Neutrophil (primary cell): ENCODE measurements around the gene TSHZ1.
"Not testable (repeated sequence)": the region's sequence is repeated elsewhere in the genome, so short reads cannot be mapped to it uniquely, and the experiment has no call there.

Source experiments
- H3K27ac ChIP-seq: fragments of 200-600 bp; sonication (generic); 2 replicates; pipeline ENCODE4 v1.5.1; 2016; ENCODE audit warnings: mild to moderate bottlenecking, moderate library complexity
- H3K27me3 ChIP-seq: fragments of 200-600 bp; sonication (generic); 2 replicates; pipeline ENCODE4 v1.6.0; 2016; ENCODE audit warnings: mild to moderate bottlenecking
- H3K36me3 ChIP-seq: fragments of 200-600 bp; sonication (generic); 2 replicates; pipeline ENCODE4 v1.5.1; 2017
- H3K4me1 ChIP-seq, 2 experiments: fragments of 200-600 bp in 1 of 2; sonication (generic) in 1 of 2; 1 replicate in 1 of 2; 2 replicates in 1 of 2; pipeline versions ENCODE4 v1.5.1 to v1.6.1; 2013 to 2016; ENCODE audit warnings: low read depth in 1 of 2, low read length in 1 of 2, mild to moderate bottlenecking in 1 of 2, moderate library complexity in 1 of 2; ENCODE audit not compliant: control insufficient read depth in 1 of 2, insufficient read depth in 1 of 2
- H3K4me3 ChIP-seq, 2 experiments: fragments of 200-600 bp in 1 of 2; sonication (generic) in 1 of 2; 1 replicate in 1 of 2; 2 replicates in 1 of 2; pipeline ENCODE4 v1.5.1; 2013 to 2016; ENCODE audit warnings: low read depth in 1 of 2, low read length in 1 of 2, mild to moderate bottlenecking in 1 of 2, moderate library complexity in 1 of 2
- H3K9me3 ChIP-seq: fragments of 200-600 bp; sonication (generic); 2 replicates; pipeline ENCODE4 v1.5.1; 2016
- CTCF ChIP-seq: fragments of 200-600 bp; sonication (generic); IDR thresholded peaks from 2 replicates; pipeline ENCODE4 v1.5.1; 2016; ENCODE audit warnings: antibody characterized with exemption

TSHZ1 gene

GRCh38 chr18:75183973-75184493, 26.6 kb upstream of the TSHZ1 start:
- TF ChIP-seq CTCF: no peak
- no peaks in the 10 kb centered on the region for H3K36me3 ChIP-seq
- H3K27me3 ChIP-seq: no peaks in the 10 kb centered on the region
- H3K27ac ChIP-seq: no peak overlapping the region
- H3K4me3 ChIP-seq: no peak overlapping the region
- no peaks in the 10 kb centered on the region for H3K9me3 ChIP-seq
- H3K4me1 ChIP-seq: no peaks in the 10 kb centered on the region

- no peak overlapping the region for H3K4me3 ChIP-seq
- H3K27ac ChIP-seq: no peak overlapping the region
- H3K27me3 ChIP-seq: no peaks in the 10 kb centered on the region
- H3K4me1 ChIP-seq: no peaks in the 10 kb centered on the region
- TF ChIP-seq CTCF: no peak
- H3K36me3 ChIP-seq: no peaks in the 10 kb centered on the region
- no peaks in the 10 kb centered on the region for H3K9me3 ChIP-seq
Observed at GRCh38 chr18:75185460-75185859, 25.1 kb upstream of the TSHZ1 start.

- not testable (repeated sequence) for H3K4me1 ChIP-seq, H3K4me3 ChIP-seq, H3K9me3 ChIP-seq, H3K36me3 ChIP-seq, H3K27ac ChIP-seq, H3K27me3 ChIP-seq
Observed at GRCh38 chr18:75187702-75188101, 22.9 kb upstream of the TSHZ1 start.

GRCh38 chr18:75189696-75190095, 20.9 kb upstream of the TSHZ1 start:
- no peaks in the 10 kb centered on the region for H3K9me3 ChIP-seq
- no peak overlapping the region for H3K4me3 ChIP-seq
- H3K4me1 ChIP-seq: no peaks in the 10 kb centered on the region
- no peak overlapping the region for H3K27ac ChIP-seq
- H3K27me3 ChIP-seq: no peaks in the 10 kb centered on the region
- TF ChIP-seq CTCF: no peak
- H3K36me3 ChIP-seq: no peaks in the 10 kb centered on the region

- H3K27me3 ChIP-seq: no peaks in the 10 kb centered on the region
- H3K9me3 ChIP-seq: no peaks in the 10 kb centered on the region
- no peaks in the 10 kb centered on the region for H3K4me1 ChIP-seq
- H3K36me3 ChIP-seq: no peaks in the 10 kb centered on the region
- TF ChIP-seq CTCF: no peak
- H3K4me3 ChIP-seq: no peak overlapping the region
- H3K27ac ChIP-seq: no peak overlapping the region
Observed at GRCh38 chr18:75192899-75193298, 17.7 kb upstream of the TSHZ1 start.

GRCh38 chr18:75198036-75198435, 12.6 kb upstream of the TSHZ1 start:
- H3K27ac ChIP-seq: no peak overlapping the region
- no peak for TF ChIP-seq CTCF

More at GRCh38 chr18:75198036-75198435, 12.6 kb upstream of the TSHZ1 start:
- no peaks in the 10 kb centered on the region for H3K4me1 ChIP-seq
- H3K9me3 ChIP-seq: no peaks in the 10 kb centered on the region
- no peak overlapping the region for H3K4me3 ChIP-seq
- no peaks in the 10 kb centered on the region for H3K27me3 ChIP-seq
- H3K36me3 ChIP-seq: peaks cover 27% of the 10 kb centered on the region
